AG08395 (cell line): ENCODE measurements around the gene COPA.

Experiments used
- DNase-seq: peaks from one replicate; pipeline ENCODE4 v3.0.0; 2012; ENCODE audit warnings: mixed read lengths, low spot score

COPA gene

DNA sequence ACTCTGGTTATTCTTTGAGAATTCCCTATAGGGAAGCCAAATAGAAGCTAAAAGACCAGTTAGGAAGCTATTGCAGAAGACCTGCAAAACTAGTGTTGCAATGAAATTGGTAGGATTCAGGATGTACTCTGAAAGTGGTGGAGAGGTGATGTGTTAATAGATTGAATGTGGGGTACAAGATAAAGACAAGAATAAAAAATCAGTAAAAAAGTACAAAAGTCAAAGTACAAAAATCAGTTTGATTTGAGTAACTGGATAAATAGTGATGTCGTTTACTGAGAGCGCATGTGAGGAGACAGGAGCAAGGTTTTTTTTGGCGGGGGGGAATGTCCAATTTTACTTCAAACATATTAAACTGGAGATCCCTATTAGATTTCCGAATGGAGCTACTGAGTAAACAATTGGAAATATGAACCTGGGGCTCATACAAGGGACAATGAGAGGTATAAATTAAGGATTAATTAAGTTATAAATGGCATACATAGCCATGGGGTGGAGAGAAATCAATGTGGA lies 78.2 kb downstream of the COPA start:
- no peak for DNase-seq

DNA sequence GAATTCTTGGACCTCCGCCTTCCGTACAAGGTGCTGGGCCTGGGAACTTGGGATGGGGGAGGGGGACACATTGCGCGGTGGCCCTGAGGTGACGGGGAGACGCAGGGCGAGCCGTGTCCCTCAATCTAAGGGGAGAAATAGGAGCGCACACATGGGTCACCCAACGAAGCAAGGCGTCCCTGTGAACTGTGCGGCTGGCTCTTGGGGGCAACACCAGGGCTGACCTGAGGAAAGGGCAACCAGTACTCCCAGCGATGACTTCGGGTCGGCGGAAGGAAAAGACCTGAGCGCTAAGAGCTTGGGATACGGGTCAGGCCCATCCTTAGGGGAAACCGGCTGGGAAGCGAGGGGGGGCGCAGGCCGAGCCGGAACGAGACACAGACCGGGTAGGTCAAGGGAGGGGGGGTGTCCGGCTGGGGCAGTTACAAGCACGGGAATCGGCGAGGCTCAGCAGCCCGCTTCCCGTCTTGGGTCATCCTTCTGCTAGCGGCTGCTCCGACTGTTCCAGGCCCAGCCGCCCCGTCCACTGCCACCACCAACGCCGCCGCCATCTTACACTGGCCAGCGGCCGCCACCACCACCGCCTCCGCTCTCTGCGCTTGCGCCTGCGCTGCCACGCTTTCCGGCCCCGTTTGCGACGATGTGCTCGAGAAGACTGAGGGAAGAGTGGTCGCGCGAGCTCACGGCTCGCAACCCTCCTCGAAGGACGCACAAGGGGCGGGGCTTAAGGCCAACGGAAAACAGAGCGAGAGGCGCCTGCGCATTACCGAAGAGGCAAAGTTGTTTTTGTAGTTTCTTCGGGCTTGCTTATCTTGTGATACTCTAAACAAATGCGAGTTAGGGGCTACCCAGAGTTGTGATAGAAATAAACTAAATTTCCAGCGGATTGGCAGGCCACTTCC lies 80.9 kb downstream of the COPA start, which contains the start of gene DCAF8:
Gene DCAF8 (minus strand): TSS at position 657 of the 902 bp plus-strand sequence. CDS start 18,541 bp downstream, outside the sequence.
- DNase-seq: peak; percentile 97

- peak; percentile 76 for DNase-seq
Measured at GRCh38 chr1:160261556-160261892, 81.5 kb downstream of the COPA start.

- peak; percentile 35 for DNase-seq
Measured at GRCh38 chr1:160260406-160261382, 82.4 kb downstream of the COPA start.

GRCh38 chr1:160258177-160258798 lies 84.8 kb downstream of the COPA start:
- no peak for DNase-seq

GRCh38 chr1:160257411-160258015 lies 85.5 kb downstream of the COPA start:
- DNase-seq: no peak

DNA sequence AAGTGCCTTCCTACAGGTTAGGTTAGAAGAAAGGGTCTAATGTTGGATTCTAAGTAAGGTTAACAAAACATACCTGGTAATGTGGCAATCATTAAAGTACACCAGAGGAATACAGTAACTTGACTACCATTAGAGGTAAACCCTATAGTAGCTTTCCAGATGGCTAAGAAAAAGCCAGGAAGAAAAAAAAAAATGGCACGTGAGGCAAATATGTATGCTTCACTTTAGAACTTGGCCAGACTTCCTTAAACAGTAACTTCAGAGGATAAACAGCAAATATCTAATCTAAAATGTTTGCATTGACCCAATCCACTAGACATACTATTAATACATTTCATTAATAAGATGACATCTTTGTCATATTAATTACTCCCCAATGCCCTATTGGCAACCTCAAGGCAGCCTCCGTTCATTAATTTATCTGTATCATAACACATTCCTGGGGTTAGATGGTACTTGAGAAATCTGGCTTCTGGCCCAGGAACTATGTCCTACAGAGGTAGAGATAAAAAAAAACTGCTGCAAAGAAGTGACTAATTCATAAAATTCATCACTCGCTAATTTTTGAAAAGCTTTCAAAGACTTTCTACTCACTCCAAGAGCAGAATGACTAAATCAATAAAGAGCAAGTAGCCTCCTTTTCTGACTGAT lies 86.5 kb downstream of the COPA start:
- peak; percentile 50 for DNase-seq

- no peak for DNase-seq
Measured at GRCh38 chr1:160255781-160256300, 87.2 kb downstream of the COPA start.

GRCh38 chr1:160251687-160252526 lies 91.1 kb downstream of the COPA start:
- peak; percentile 83 for DNase-seq

GRCh38 chr1:160251011-160251410 lies 92.0 kb downstream of the COPA start:
- no peak for DNase-seq

DNA sequence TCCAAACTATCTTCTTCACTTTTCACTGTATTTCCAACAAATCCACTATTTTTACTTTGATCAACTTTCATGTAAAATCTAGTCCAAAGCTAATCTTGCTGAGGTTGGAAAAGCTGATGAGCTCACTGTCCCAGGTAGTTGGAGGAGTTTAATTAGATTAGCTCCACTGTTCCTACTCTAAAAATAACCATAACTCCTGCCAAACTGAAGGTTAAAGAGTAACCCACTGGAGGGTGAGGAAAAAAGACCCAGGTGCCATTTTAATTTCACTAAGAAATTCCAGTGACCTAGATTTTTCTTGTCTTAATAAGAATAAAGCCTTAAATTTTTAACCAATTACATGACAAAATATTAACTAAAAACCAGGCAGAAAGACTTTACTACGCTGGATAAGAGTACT lies 96.0 kb downstream of the COPA start:
- DNase-seq: no peak

- no peak for DNase-seq
Measured at GRCh38 chr1:160245434-160245833, 97.6 kb downstream of the COPA start.

GRCh38 chr1:160244209-160244608 lies 98.8 kb downstream of the COPA start:
- DNase-seq: no peak

DNA sequence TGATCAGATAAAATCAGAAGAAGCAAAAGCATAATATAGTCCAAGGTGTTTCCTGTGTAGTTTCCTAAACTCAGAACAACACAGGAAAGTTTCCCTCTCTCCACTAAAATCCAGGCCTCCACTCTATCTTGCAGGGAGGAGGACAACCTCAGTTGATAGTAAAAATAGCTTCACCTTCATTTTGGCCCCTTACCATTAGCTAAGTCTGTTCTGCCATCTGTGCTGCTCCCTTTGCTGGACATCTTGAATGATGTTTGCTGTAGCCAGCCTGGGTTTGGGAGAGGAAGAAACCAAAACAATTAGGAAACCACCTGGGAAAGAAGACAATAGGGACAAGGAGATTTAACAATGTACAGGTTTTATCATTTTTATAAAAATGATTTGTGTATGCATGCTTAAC lies 99.3 kb downstream of the COPA start:
- no peak for DNase-seq

DNA sequence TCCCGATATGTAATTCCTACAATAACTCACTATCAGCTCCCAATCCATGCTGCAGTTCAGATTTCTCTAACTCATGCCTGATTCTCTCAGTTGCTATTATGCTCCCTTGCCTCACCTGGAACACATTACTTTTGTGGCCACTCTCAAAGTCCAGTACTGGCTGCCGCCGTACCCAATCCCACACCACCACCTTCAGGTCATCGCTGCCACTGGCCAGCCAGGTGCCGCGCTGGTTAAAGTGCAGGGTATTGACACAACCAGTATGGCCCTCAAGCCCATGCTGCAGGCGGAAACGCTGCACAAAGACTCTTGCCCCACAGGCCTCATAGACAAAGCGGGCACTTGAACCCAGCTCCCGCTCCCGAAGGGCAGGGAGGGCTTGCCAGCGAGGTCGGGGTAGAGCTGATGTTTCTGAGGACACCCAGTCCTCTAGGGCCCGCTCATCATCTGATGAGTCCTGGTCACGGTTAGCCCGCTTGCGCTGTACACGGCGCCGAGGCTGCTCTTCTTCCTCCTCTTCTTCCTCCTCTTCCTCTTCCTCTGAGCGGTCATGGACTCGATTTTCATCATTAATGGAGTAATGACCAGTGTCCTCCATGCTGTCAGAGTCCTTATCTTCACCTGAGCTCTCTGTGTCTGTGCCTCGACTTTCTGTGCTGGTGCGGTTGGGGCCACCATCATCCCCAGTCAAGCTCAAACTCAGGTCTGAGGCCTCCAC lies 103.3 kb downstream of the COPA start:
- DNase-seq: no peak
